HG02571 (cell line): ENCODE data around the gene EMP2.

Source experiments
- ATAC-seq: cut with Tn5 transposase; IDR thresholded peaks from one replicate; pipeline ENCODE4 v1.9.1; 2021; ENCODE audit warnings: mild to moderate bottlenecking, moderate library complexity; ENCODE audit not compliant: unreplicated experiment

The EMP2 gene

GRCh38 chr16:10494343-10495030, 85.9 kb downstream of the EMP2 start:
- ATAC-seq, result no peak

GRCh38 chr16:10493276-10493675, 87.1 kb downstream of the EMP2 start:
- ATAC-seq, result no peak

DNA sequence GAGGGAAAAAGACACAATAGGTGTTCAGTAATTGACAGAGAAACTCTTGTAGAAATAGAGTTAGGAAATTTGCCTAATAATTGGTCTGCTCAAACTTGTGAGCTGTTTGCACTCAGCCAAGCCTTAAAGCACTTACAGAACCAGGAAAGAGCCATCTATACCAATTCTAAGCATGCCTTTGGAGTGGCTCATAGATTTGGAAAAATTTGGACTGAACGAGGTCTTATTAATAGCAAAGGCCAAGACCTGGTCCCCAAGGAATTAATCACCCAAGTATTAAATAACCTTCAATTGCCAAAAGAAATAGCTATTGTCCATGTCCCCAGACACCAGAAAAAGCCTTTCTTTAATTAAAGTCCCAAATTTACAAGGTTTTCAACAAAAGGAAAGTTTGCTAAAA, 90.3 kb downstream of the EMP2 start:
- ATAC-seq, result no peak

GRCh38 chr16:10485698-10486382, 94.6 kb downstream of the EMP2 start:
- no peak for ATAC-seq

DNA sequence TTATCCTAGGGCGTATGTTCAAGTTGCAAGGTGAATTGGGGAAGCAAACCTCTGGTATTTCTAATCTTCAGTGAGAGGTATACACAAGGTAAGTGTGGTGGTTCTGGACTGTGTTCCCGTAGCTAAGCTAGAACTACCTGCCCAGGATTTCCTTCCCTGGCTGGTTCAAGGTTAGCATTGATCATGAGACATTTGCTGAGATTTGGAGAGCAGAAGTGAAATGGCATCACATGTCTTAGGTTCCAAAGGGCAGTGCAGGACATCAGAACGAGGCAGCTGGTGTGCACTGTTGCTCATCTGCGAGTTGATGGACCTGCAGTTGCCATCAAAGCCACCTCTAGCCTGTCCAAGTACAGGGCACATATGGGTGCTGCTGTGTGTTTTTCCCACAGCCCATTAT, 95.2 kb downstream of the EMP2 start:
- no peak for ATAC-seq

DNA sequence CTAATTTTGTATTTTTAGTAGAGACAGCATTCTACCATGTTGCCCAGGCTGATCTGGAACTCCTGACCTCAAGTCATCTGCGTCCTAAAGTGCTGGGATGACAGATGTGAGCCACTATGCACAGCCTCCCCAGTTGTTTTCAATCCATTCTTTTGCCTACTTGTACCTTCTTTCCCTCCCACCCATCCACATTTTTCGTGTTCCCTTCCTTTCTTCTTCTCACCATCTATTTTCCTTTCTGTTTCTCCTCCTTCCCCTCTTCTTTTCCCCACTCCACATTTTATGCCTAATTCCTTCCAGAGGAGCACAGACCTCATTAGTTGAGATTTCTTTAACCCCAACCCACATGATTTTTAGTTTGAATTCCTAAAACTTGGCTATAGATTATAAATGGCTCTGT, 100.2 kb downstream of the EMP2 start:
- ATAC-seq, result no peak
